Measurements from ENCODE around the gene ADAM10.

The ADAM10 gene

DNA sequence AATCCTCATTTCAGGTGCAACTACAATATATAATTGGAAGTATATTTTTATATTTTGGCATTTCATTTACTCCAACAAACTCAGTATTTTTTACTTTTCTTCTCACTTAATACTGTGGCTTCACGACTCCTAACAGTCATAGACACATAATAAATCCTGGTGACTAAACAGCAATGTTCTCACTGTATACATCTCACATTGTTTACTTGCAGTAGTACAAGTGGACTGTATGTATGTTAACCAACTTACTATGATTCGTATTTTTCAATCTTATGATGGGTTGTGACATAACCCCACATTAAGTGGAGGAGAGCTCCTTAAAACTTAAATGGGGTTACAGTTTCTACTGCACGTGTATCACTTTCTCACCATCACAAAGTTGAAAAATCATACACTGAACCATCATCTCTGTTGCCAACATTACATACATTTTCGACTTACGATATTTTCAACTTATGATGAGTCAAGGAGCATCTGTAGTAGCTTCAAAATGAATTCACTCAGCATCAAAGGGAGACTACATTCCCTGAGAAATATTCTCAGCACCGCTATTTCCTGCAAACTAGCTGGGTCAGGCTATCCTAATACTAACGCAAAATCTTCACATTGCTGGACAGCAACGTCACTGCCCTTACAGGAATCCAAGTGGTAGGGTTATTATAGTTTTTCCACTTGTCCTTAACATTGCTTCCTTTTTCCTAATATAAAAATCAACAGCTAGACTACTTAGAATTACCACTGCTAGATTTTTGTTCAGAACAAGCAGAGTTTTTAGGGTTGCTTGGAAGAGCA lies 7.3 kb downstream of the ADAM10 start:
- TF ChIP-seq POLR2A (IDR thresholded peaks at IDR 0.05; ENCODE audit: low read depth, low read length), result no peak
- FAIRE-seq (no peak), DNase-seq (ENCODE audit: insufficient read length, low spot score) (no peak)

DNA sequence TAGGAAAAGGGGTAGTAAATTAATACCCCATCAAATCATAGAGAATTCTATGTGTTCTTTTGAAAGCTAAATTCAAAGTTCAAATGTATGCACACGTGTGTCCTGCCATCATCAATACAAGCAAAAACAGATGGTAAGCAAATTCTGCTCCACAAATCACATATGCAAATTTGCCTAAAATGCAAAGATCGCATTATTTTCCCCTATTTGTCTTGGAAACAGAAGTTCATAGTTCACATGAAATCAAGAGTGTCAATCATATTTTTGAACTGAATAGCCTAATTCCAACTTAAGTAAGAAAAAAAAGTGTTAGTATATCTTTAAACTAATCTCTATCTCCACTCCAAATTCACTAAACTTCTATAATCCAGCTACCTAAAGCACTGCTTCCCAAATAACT lies 8.5 kb downstream of the ADAM10 start:
- FAIRE-seq, result no peak

DNA sequence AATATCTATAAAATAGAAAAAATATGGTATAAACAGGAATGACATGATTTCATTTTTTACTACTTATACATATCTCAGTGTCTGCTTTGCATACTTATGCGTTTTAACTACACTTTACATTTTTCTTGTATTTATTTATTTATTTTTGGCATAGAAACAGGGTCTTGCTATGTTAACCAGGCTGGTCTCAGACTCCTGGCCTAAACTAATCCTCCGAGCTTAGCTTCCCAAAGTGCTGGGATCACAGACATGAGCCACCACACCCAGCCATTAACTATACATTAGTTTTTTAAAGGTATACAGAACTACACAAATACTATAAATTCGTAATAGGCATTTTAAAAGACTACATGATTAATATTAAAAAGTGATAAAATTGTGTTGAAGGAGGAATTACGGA lies 9.1 kb downstream of the ADAM10 start:
- DNase-seq (ENCODE audit: insufficient read length, low spot score), result no peak
- FAIRE-seq, result no peak
- TF ChIP-seq POLR2A (IDR thresholded peaks at IDR 0.05; ENCODE audit: low read depth, low read length), result no peak

More for the DNA sequence above, 8.5 kb downstream of the ADAM10 start:
- TF ChIP-seq POLR2A (IDR thresholded peaks at IDR 0.05; ENCODE audit: low read depth, low read length), result no peak
- DNase-seq (ENCODE audit: insufficient read length, low spot score), result no peak

DNA sequence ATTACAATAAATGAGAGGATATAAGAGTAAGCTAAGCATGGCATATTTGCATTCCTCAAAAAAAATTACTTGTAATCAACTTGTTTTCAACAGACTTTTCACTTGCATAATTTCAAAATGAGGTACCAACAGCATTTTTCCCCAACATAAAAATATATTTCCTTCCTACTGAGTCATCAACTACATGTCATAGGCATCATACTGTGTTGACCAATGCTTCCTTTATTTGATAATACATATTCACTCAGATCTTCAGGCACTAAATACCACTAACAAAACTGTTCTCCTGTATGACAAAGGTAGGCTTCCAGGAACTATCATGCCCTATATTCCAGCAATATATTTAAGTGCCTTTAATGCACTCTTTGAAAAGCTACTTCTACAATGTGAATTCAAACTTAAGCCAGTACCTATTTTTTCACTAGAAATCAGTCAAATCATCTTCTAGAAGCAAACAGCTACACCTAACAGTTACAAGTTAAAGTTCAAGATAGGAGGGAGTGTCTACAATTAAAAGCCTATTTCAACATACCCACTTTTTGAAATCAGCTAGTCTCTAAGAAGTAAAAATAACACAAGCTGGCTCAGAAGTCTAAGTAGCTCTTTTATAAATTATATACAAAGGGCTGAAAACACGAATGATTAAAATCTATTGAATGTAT lies 11.3 kb downstream of the ADAM10 start:
- no peak for DNase-seq (ENCODE audit: insufficient read length, low spot score)
- no peak for TF ChIP-seq POLR2A (IDR thresholded peaks at IDR 0.05; ENCODE audit: low read depth, low read length)
- peak; percentile 30 for FAIRE-seq

DNA sequence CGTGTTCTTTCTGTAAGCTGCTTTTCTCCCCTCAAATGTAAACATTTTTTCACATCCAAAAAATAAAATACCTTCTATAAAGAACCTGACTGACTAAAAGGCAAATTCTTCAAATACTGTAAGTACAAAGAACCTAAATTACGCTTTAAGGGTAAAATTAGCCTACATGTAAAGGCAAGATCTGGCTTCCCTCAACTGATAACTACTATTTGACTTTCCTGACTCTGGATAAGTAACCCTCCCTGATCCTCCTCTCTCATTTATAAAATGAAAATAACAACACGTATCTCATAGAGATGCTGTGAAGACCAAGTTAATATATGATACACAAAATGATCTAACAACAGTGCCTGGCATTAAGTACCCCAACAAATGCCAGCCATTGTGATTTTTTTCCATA lies 12.2 kb downstream of the ADAM10 start:
- no peak for FAIRE-seq
- no peak for TF ChIP-seq POLR2A (IDR thresholded peaks at IDR 0.05; ENCODE audit: low read depth, low read length)
- DNase-seq (ENCODE audit: insufficient read length, low spot score), result no peak

- TF ChIP-seq POLR2A (IDR thresholded peaks at IDR 0.05; ENCODE audit: low read depth, low read length), result no peak
- DNase-seq (ENCODE audit: insufficient read length, low spot score) (no peak), FAIRE-seq (no peak)
These were observed 13.4 kb downstream of the ADAM10 start for GRCh38 chr15:58736018-58736643.

DNA sequence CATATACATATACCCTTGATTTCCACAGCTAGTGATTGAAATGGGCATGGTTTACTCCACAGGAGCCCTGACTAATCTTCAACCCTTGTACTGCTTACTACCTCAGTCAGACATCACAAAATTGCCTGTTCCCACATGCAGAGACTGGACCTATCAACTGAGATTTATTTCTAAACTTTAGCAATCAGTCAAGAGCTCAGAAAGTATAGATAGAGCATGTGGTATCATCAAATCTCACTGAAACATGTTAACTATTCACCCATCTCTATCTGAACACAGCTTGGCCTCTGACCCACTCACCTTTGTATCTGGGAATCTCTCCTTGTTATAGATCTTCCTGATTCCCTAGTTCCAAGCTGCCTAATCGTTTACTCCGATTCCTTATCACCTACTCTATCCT lies 14.6 kb downstream of the ADAM10 start:
- no peak for DNase-seq (ENCODE audit: insufficient read length, low spot score)
- TF ChIP-seq POLR2A (IDR thresholded peaks at IDR 0.05; ENCODE audit: low read depth, low read length), result no peak
- FAIRE-seq, result no peak

- TF ChIP-seq POLR2A (IDR thresholded peaks at IDR 0.05; ENCODE audit: low read depth, low read length), result no peak
- FAIRE-seq, result no peak
- DNase-seq (ENCODE audit: insufficient read length, low spot score), result no peak
These were observed 16.7 kb downstream of the ADAM10 start for GRCh38 chr15:58732625-58733363.

DNA sequence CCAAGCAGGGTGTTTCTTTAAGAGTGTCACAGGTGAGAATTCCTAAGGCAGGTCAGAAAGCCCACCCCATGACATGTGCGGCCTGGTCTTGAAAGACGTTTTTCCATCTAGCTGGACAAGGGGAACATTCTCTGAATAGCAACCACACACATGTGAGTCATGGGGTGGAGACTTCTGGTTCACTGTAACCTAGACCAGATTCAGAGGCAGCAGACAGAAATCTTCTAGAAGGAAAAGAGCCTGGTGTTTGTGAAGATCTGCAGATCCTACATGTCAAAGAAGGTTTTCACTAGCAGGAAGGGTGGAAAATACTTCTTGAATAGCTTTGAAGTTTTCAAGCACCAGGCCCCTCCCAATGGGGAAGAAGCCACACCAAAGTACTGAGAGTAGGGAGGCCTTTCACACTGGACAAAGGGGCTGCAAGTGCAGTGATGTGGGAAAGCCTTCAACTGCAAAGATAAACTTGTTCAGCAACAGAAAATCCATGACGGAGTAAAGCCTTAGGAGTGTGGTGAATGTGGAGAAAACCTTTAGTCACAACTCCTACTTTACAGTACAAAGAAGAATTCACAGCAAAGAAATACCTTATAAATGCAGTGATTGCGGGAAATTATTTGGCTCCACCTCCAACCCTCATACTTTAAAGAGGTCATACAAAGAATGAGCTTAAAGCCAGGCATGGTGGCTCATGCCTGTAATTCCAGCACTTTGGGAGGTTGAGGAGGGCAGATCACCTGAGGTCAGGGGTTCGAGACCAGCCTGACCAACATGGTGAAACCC lies 17.6 kb downstream of the ADAM10 start:
- TF ChIP-seq POLR2A (IDR thresholded peaks at IDR 0.05; ENCODE audit: low read depth, low read length), result no peak
- DNase-seq (ENCODE audit: insufficient read length, low spot score) (peak; percentile 37), FAIRE-seq (peak; percentile 94)

DNA sequence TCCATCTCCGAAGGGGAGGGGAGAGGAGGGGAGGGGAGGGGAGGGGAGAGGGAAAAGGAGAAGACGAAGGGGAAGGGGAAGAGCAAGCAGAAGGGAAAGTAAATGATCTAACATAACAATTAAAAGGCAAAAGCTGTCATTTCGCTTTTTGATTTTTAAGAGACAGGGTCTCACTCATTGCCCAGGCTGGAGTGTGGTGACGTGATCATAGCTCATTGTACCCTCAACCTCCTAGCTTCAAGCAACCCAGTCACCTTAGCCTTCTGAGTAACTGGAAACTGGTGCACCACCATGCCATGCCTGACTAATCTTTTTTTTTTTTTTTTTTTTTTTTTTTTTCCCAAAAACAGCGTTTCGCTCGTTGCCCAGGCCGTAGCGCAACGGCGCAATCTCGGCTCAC lies 22.6 kb downstream of the ADAM10 start:
- DNase-seq (ENCODE audit: insufficient read length, low spot score), result no peak
- no peak for FAIRE-seq

GRCh38 chr15:58724466-58724865 lies 25.0 kb downstream of the ADAM10 start:
- DNase-seq (ENCODE audit: insufficient read length, low spot score) (no peak), FAIRE-seq (no peak)
- no peak for TF ChIP-seq POLR2A (IDR thresholded peaks at IDR 0.05; ENCODE audit: low read depth, low read length)

More for the DNA sequence above, 22.6 kb downstream of the ADAM10 start:
- TF ChIP-seq POLR2A (IDR thresholded peaks at IDR 0.05; ENCODE audit: low read depth, low read length), result no peak

DNA sequence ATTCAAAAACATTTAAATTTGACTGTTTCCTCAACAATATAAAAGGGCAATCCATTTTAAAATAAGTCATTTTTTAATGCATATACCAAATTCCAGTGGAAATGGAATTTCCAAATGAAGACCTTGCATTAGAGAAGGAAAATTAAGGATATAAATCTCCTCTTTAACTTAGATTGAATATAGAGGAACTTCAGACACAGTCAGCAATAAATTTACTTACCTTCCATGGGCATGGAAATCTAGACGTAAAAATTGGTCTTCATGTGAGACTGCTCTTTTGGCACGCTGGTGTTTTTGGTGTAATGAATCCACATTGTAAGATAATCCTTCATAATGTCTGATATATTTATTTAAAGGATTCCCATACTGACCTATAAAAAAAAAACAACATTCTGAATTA lies 32.1 kb downstream of the ADAM10 start:
- TF ChIP-seq POLR2A (IDR thresholded peaks at IDR 0.05; ENCODE audit: low read depth, low read length), result no peak
- FAIRE-seq, result no peak

GRCh38 chr15:58716027-58716426 lies 33.5 kb downstream of the ADAM10 start:
- TF ChIP-seq POLR2A (IDR thresholded peaks at IDR 0.05; ENCODE audit: low read depth, low read length), result no peak
- DNase-seq (ENCODE audit: insufficient read length, low spot score) (no peak), FAIRE-seq (no peak)

More for the DNA sequence above, 32.1 kb downstream of the ADAM10 start:
- DNase-seq (ENCODE audit: insufficient read length, low spot score), result no peak
